Common myeloid progenitor, CD34-positive (primary cell): Measurements from ENCODE around the gene FANCC.
"Not testable (repeated sequence)": the region's sequence is repeated elsewhere in the genome, so short reads cannot be mapped to it uniquely, and the experiment has no call there.

Source experiments
- CTCF ChIA-PET: fragments of 350-600 bp; sonication (Branson Sonifier 250); formaldehyde crosslinking; loops from one replicate; lab custom pipeline; 2021; ENCODE audit warnings: antibody characterized with exemption; lab: Charles Lee
- POLR2A ChIA-PET: fragments of 350-600 bp; sonication (Branson Sonifier 250); formaldehyde crosslinking; loops from one replicate; lab custom pipeline; 2021; ENCODE audit warnings: antibody characterized with exemption; lab: Charles Lee
- DNase-seq, 3 donors: peaks; one replicate each; pipeline versions ENCODE4 v3.0.0 to v3.0.0-alpha.2; 2013
- H3K27ac ChIP-seq, 2 experiments: 1 replicate in 1 of 2; 2 replicates in 1 of 2; pipeline ENCODE4 v1.7.0; 2013; ENCODE audit warnings: inconsistent platforms in 2 of 2, low read length in 2 of 2, mild to moderate bottlenecking in 2 of 2, low read depth in 1 of 2, moderate library complexity in 1 of 2; ENCODE audit not compliant: severe bottlenecking in 2 of 2, insufficient read depth in 1 of 2, poor library complexity in 1 of 2
- H3K27me3 ChIP-seq, 5 experiments: replicated peaks in 2 of 5; 1 replicate in 3 of 5; 2 replicates in 2 of 5; pipeline versions ENCODE4 v1.6.1 to v1.7.0; 2013; ENCODE audit warnings: low read length in 4 of 5, mild to moderate bottlenecking in 2 of 5, moderate library complexity in 2 of 5, inconsistent platforms in 1 of 5; ENCODE audit not compliant: insufficient read depth in 5 of 5, control insufficient read depth in 4 of 5
- H3K36me3 ChIP-seq, 4 experiments: 1 replicate in 2 of 4; 2 replicates in 2 of 4; pipeline versions ENCODE4 v1.6.1 to v1.7.0; 2013; ENCODE audit warnings: low read length in 3 of 4, control low read depth in 1 of 4, mild to moderate bottlenecking in 1 of 4; ENCODE audit not compliant: control insufficient read depth in 4 of 4, insufficient read depth in 4 of 4
- H3K4me1 ChIP-seq, 4 experiments: 1 replicate in 3 of 4; 2 replicates in 1 of 4; pipeline versions ENCODE4 v1.6.1 to v1.7.1; 2013; ENCODE audit warnings: low read length in 3 of 4, mild to moderate bottlenecking in 3 of 4, control low read depth in 1 of 4, inconsistent platforms in 1 of 4, moderate library complexity in 1 of 4; ENCODE audit not compliant: control insufficient read depth in 4 of 4, insufficient read depth in 4 of 4; ENCODE audit errors: control extremely low read depth in 1 of 4
- H3K4me3 ChIP-seq, 7 experiments: 1 replicate in 4 of 7; 2 replicates in 3 of 7; pipeline versions ENCODE4 v1.5.1 to v1.7.0; 2013; ENCODE audit warnings: mild to moderate bottlenecking in 7 of 7, low read length in 6 of 7, moderate library complexity in 6 of 7, inconsistent platforms in 2 of 7, low read depth in 2 of 7, control low read depth in 1 of 7; ENCODE audit not compliant: insufficient read depth in 4 of 7, control insufficient read depth in 1 of 7; ENCODE audit errors: extremely low read depth in 1 of 7
- H3K9me3 ChIP-seq, 5 experiments: 1 replicate in 4 of 5; 2 replicates in 1 of 5; pipeline versions ENCODE4 v1.6.1 to v1.7.1; 2013; ENCODE audit warnings: low read length in 4 of 5, mild to moderate bottlenecking in 2 of 5, inconsistent platforms in 1 of 5, low read depth in 1 of 5, moderate library complexity in 1 of 5; ENCODE audit not compliant: control insufficient read depth in 4 of 5, insufficient read depth in 2 of 5; ENCODE audit errors: control extremely low read depth in 1 of 5
- WGBS: methylation state at CpG from one replicate; pipeline ENCODE4 v1.1.5; 2013; ENCODE audit not compliant: insufficient coverage; 5-methylcytosine and 5-hydroxymethylcytosine counted together

Gene FANCC

GRCh38 chr9:95297760-95298159, 19.7 kb downstream of the FANCC start:
- WGBS, result 100% methylated on average over 1 of the region's 1 CpG
- no peaks in the 10 kb centered on the region for H3K9me3 ChIP-seq
- H3K4me1 ChIP-seq, result peaks cover 0 to 8% (median 4%) of the 10 kb centered on the region in 4 experiments
- no peak overlapping the region for H3K4me3 ChIP-seq
- CTCF ChIA-PET, result no interaction called here
- DNase-seq, result no peak
- no peak overlapping the region for H3K27ac ChIP-seq
- H3K36me3 ChIP-seq, result no peaks in the 10 kb centered on the region
- H3K27me3 ChIP-seq, result no peaks in the 10 kb centered on the region
- POLR2A ChIA-PET, result no interaction called here

DNA sequence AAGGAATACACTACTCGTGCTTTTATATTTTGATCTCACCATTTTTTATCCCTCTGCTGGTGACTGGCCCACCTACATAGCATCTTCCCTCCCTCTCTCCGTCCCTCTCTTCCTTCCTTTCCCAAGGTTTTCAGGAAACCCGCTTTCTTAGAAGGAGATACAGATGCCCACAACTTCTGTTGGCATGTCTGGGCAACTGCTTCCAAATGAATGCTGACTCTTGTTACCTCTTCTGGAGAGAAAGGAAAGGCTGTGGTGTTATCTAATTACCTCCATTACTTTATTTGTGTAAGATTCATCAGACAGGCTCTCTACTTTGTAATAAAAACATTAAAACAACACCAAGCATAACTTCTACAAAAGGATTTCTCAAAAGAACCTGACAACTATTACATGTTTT, 20.2 kb downstream of the FANCC start:
- DNase-seq, result no peak
- ChIA-PET POLR2A (no interaction called here), CTCF (no interaction called here)
- no peaks in the 10 kb centered on the region for H3K36me3 ChIP-seq
- H3K27ac ChIP-seq, result no peak overlapping the region
- H3K9me3 ChIP-seq, result peaks cover 0 to 3% (median 0%) of the 10 kb centered on the region in 5 experiments
- 100% methylated on average over 2 of the region's 3 CpGs for WGBS
- H3K4me3 ChIP-seq, result no peak overlapping the region
- H3K4me1 ChIP-seq, result peaks cover 0 to 4% (median 1%) of the 10 kb centered on the region in 4 experiments
- no peaks in the 10 kb centered on the region for H3K27me3 ChIP-seq

GRCh38 chr9:95296761-95297160, 20.7 kb downstream of the FANCC start:
- H3K27me3 ChIP-seq, result no peaks in the 10 kb centered on the region
- no peak overlapping the region for H3K27ac ChIP-seq
- no peaks in the 10 kb centered on the region for H3K4me1 ChIP-seq
- peaks cover 0 to 3% (median 0%) of the 10 kb centered on the region in 5 experiments for H3K9me3 ChIP-seq
- H3K4me3 ChIP-seq, result no peak overlapping the region
- POLR2A ChIA-PET, result no interaction called here
- no CpG with 5 or more reads among the region's 1 CpG for WGBS
- no peaks in the 10 kb centered on the region for H3K36me3 ChIP-seq
- DNase-seq, result no peak
- CTCF ChIA-PET, result no interaction called here

- CTCF ChIA-PET, H3K27ac ChIP-seq: not testable (repeated sequence)
These were observed 24.2 kb downstream of the FANCC start for GRCh38 chr9:95293296-95293695.

DNA sequence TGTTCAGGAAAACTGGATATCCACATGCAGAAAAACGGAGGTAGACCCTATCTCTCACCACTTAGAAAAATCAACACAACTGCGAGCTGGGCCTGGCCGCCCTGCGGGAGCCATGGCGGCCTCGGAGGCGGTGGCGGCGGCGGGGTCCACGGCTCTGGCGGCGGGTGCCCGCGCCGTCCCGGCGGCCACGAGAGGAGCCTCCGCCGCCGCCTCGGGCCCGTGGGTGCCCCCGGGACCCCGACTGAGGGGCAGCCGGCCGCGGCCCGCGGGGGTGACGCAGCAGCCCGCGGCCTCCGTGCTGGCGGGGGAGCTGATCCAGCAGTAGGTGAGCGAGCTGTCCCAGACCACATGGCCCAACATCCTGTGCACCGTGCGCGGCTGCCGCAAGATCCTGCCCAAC, 25.3 kb downstream of the FANCC start:
- H3K36me3 ChIP-seq, result no peaks in the 10 kb centered on the region
- no peak for DNase-seq
- H3K4me3 ChIP-seq, result no peak overlapping the region
- H3K9me3 ChIP-seq, result peaks cover 0 to 3% (median 0%) of the 10 kb centered on the region in 5 experiments
- 97% methylated on average over 20 of the region's 41 CpGs for WGBS
- no peaks in the 10 kb centered on the region for H3K4me1 ChIP-seq
- no peak overlapping the region for H3K27ac ChIP-seq
- no peaks in the 10 kb centered on the region for H3K27me3 ChIP-seq
- ChIA-PET CTCF (no interaction called here), POLR2A (no interaction called here)

More at GRCh38 chr9:95293296-95293695, 24.2 kb downstream of the FANCC start:
- H3K36me3 ChIP-seq, POLR2A ChIA-PET, H3K4me1 ChIP-seq, H3K9me3 ChIP-seq, H3K27me3 ChIP-seq, DNase-seq, H3K4me3 ChIP-seq: not testable (repeated sequence)
- WGBS, result 99% methylated on average over 5 of the region's 6 CpGs

- no CpG with 5 or more reads among the region's 2 CpGs for WGBS
- Histone ChIP-seq H3K4me1 (no peaks in the 10 kb centered on the region), H3K36me3 (no peaks in the 10 kb centered on the region), H3K27ac (no peak overlapping the region), H3K27me3 (no peaks in the 10 kb centered on the region), H3K4me3 (no peak overlapping the region), H3K9me3 (peaks cover 0 to 8% (median 0%) of the 10 kb centered on the region in 5 experiments)
- ChIA-PET POLR2A (no interaction called here), CTCF (no interaction called here)
- no peak for DNase-seq
These were observed 31.4 kb downstream of the FANCC start for GRCh38 chr9:95286151-95286550.

DNA sequence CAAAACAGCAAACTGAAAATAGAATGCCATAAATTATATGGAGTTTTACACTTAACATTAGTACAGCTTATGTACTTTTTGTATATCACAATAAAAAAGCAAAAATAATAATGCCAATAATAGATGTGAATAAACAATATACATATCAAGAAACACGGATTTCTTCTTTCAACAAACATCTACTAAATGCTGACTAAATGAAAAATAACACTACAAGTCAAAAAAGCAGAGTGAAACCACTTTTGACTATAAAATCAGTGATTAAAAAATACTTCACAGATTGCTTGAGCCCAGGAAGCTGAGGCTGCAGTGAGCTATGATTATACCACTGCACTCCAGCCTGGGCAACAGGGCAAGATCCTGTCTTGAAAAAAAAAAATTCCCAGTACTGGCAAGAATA, 32.2 kb downstream of the FANCC start:
- H3K27ac ChIP-seq, result no peak overlapping the region
- no peak overlapping the region for H3K4me3 ChIP-seq
- WGBS, result no CpG with 5 or more reads among the region's 1 CpG
- H3K4me1 ChIP-seq, result no peaks in the 10 kb centered on the region
- no peaks in the 10 kb centered on the region for H3K36me3 ChIP-seq
- ChIA-PET CTCF (no interaction called here), POLR2A (no interaction called here)
- H3K9me3 ChIP-seq, result peaks cover 0 to 17% (median 0%) of the 10 kb centered on the region in 5 experiments
- DNase-seq, result no peak
- no peaks in the 10 kb centered on the region for H3K27me3 ChIP-seq
